Measurements from ENCODE around the gene SKIL.
A peak's percentile ranks its signal among the peaks of the same experiment; 100 is the strongest.
"Not testable (repeated sequence)": the region's sequence is repeated elsewhere in the genome, so short reads cannot be mapped to it uniquely, and the experiment has no call there.

SKIL gene, protein sequence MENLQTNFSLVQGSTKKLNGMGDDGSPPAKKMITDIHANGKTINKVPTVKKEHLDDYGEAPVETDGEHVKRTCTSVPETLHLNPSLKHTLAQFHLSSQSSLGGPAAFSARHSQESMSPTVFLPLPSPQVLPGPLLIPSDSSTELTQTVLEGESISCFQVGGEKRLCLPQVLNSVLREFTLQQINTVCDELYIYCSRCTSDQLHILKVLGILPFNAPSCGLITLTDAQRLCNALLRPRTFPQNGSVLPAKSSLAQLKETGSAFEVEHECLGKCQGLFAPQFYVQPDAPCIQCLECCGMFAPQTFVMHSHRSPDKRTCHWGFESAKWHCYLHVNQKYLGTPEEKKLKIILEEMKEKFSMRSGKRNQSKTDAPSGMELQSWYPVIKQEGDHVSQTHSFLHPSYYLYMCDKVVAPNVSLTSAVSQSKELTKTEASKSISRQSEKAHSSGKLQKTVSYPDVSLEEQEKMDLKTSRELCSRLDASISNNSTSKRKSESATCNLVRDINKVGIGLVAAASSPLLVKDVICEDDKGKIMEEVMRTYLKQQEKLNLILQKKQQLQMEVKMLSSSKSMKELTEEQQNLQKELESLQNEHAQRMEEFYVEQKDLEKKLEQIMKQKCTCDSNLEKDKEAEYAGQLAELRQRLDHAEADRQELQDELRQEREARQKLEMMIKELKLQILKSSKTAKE

DNA sequence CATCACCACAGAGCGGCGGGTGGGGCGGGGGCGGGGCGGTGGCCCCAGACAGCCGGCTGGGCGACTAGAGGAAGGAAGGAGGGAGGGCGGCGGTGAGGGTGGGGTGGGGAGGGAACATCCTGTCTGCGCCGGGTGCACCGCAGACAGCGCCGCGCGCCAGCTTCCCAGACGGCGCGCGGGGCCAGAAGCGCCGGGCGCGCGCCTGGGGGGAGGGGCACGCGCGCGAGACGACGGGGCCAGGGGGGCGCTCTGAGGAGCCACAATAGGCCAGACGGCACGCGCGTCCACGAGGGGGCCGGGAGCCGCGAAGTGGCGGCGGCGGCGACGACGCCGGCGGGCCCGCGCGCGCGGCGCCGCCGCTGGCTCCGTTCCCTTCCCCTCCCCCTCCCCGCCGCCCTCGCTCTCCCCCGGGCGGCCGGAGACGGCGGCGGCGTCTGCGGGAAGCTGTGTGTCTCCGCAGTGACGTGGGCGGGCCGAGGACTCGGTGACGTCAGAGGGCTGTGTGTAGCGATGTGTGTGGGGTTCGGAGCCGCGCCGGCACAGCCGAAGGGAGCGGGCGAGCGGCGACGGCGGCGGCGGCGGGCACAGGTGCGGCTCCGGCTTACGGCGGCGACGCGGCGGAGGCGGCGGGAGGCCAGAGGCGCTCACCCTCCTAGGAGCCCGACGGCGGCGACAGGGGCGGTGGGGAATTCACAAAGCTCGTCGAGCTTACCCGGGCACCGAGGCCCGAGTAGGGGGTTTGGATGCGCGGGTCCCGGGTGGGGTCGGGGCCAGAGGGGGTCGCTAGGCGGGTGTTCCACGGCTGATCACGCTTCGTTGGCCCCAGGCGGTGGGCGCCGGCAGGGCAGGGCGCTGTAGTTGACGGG lies at the start of gene SKIL:
SKIL (plus strand) TSS at position 540 of the 866 bp plus-strand sequence. CDS start 2,617 bp downstream, outside the sequence.
- DNase-seq (ENCODE audit: low read depth in 2 of 2), result peak; percentile 91 to 95

DNA sequence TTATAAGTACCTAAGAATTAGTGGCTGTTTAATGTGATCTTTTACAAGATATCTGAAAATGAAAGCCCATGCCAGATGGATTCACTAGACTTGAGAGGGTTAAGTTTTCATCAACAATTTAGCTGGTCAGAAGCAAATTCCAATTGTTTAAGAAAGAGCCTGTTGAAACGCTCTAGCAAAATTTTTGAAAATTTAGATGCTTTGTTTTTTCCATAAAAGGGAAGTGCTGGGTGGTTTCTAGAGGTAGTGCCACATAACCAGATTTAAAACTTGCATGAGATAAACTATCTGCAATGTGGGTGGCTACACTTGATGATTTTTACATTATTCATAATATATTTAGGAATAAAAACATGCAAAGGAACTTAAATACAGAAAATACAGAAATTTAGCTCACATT lies 48.5 kb upstream of the SKIL start:
- no peak for DNase-seq (ENCODE audit: low read depth in 2 of 2)

GRCh38 chr3:170317954-170318353 lies 39.6 kb upstream of the SKIL start:
- DNase-seq (ENCODE audit: low read depth in 2 of 2), result no peak

DNA sequence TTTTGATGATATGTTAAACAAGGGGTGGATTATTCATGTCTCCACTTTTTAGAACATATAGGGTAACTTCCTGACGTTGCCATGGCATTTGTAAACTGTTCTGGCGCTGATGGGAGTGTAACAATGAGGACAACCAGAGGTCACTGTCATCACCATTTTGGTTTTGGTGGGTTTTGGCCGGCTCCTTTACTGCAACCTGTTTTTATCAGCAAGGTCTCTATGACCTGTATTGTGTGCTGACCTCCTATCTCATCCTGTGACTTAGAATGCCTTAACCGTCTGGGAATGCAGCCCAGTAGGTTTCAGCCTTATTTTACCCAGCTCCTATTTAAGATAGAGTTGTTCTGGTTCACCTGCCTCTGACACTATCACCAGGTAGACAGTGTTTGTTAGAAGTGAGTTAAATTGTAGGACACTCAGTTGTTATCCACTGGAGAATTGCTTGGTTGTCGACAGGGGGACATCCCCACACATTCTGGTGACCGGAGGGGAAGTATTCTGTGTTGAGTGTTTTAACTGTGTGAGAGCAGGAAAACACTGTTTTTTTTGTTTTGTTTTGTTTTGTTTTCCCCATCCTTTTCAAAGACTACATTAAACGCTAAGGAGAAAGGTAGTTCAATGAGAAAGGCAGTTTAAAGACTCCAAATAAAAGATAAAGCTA lies 36.9 kb upstream of the SKIL start:
- DNase-seq (ENCODE audit: low read depth in 2 of 2), result no peak

- DNase-seq (ENCODE audit: low read depth in 2 of 2), result no peak
Observed at GRCh38 chr3:170321321-170322034, 36.0 kb upstream of the SKIL start.

DNA sequence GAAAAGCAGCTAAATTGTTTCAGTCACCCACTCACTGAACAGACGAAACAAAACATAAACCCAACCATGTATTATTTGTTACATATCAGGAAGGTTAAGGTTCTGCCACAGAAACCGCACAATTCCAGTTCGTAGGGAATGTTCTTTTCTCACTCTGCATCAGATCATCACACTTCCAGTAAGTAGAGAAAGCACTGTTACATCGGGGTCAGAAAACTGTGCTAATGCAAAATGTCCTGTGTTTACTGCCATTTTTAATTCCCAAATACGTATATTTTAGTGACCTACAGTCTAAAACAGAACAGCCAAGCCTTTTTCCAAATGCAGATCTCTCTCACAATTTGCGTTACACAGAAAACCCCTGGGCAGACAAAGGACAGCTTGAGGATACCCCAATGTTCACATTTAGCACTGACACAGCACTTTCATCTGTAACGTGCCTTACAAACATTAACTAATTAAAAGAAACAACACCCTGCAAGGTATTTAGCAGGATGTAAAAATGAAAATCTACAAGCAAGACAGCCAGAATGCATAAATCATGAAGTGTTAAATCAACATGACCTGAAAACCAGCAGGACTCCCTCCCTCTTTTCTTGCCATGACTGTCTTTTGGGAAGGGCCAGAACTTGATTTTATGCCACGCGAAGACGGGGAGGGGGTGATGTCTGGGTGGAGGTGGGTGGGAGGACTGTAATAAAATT lies 34.8 kb upstream of the SKIL start:
- no peak for DNase-seq (ENCODE audit: low read depth in 2 of 2)

- no peak for DNase-seq (ENCODE audit: low read depth in 2 of 2)
Observed at GRCh38 chr3:170323331-170323730, 34.2 kb upstream of the SKIL start.

DNA sequence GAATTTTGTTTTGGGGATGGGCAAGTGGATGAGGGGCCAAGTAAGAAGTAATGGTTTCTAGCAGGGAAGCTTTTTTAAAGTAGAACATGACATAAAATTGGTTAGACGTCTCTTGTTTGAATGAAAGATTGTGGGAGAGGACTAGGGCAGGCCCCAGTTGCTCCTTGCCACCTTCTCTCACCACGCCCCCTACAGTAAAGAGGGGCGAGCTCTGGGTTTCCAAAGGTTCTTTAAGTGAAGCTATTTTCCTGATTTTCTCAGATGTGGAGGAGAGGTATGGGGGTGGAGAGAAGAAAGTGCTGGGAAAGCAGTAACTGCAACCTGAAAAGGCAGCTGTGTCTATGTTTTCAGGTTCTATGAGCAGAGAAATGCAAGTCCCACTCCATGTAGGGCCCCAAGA lies 32.6 kb upstream of the SKIL start:
- DNase-seq (ENCODE audit: low read depth in 2 of 2), result no peak

DNA sequence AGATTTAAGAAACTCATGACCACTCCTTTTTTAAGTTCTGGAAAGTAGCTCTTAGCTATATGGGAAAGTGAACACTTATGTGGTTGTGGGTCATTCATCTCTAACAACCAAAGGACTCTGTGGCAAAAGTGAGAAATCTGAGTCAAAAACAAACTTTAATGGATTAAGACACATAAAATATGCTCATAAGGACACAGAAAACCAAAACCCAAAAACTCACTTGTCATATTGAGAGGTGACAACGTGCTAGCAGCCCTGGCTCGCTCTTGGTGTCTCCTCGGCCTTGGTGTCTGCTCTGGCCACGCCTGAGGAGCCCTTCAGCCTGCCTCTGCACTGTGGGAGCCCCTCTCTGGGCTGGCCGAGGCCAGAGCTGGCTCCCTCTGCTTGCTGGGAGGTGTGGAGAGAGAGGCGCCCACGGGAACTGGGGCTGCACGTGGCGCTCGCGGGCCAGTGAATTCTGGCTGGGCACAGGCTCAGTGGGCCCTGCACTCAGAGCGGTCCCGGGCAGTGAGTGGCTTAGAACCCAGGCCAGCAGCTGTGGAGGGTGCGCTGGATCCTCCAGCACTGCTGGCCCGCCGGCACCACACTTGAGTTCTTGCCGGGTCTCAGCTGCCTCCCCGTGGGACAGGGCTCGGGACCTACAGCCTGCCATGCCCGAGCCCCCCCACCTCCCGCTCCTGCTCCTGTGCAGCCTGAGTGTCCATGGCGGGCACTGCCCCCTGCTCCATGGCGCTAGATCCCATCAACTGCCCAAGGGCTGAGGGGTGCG lies 30.3 kb upstream of the SKIL start:
- DNase-seq (ENCODE audit: low read depth in 2 of 2), result no peak

DNA sequence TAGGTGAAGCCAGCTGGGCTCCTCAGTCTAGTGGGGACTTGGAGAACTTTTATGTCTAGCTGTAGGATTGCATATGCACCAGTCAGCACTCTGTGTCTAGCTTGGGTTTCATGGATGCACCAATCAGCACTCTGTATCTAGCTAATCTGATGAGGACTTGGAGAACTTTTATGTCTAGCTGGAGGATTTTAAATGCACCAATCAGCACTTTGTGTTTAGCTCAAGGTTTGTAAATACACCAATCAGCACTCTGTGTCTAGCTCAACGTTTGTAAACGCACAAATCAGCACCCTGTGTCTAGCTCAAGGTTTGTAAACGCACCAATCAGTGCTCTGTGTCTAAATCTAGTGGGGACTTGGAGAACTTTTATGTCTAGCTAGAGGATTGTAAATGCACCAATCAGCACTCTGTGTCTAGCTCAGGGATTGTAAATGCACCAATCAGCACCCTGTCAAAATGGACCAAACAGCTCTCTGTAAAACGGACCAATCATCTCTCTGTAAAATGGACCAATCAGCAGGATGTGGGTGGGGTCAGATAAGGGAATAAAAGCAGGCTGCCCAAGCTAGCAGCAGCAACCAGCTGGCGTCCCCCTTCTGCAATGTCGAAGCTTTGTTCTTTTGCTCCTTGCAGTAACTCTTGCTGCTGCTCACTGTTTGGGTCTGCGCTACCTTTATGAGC lies 29.5 kb upstream of the SKIL start:
- not testable (repeated sequence) for DNase-seq (ENCODE audit: low read depth in 2 of 2)

DNA sequence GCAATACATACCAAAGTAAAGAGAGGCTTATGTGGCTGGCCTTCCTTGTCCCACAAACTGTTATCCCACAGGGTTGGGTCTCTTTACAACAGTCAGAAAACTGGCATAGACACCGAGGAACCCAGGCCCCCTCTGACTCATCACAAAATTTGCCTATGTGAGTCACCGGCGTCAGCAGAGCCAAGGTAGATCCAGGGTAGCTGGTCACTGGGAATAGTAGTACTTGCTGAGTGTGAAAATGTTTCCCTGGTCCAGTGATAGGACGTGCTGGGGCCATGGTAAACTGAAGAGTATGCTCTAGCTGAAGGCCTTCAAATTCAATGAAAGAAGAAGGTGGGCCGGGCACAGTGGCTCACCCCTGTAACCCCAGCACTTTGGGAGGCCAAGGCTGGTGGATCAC lies 27.1 kb upstream of the SKIL start:
- no peak for DNase-seq (ENCODE audit: low read depth in 2 of 2)

- DNase-seq (ENCODE audit: low read depth in 2 of 2), result no peak
Observed at GRCh38 chr3:170331143-170331542, 26.4 kb upstream of the SKIL start.

DNA sequence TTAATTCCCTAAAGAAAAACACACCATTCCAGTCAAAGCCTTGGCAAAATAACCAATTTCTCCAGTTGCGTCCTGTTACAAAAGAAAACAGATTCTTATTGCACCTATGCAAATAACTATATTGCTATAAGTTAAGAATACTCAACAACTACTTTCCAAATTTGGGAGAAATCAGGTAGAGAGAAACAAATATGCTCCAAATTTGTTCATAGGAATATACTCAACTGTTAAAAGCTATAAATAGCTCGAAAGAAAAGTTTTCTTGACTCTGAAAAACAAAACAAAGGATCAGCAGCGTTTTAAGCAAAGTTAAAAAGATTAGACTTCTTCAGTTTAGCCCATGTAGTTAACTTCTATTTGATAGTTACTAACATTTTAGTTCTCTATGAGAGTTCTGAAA lies 20.1 kb upstream of the SKIL start:
- DNase-seq (ENCODE audit: low read depth in 2 of 2), result no peak

GRCh38 chr3:170338690-170339340 lies 18.7 kb upstream of the SKIL start:
- DNase-seq (ENCODE audit: low read depth in 2 of 2), result no peak

DNA sequence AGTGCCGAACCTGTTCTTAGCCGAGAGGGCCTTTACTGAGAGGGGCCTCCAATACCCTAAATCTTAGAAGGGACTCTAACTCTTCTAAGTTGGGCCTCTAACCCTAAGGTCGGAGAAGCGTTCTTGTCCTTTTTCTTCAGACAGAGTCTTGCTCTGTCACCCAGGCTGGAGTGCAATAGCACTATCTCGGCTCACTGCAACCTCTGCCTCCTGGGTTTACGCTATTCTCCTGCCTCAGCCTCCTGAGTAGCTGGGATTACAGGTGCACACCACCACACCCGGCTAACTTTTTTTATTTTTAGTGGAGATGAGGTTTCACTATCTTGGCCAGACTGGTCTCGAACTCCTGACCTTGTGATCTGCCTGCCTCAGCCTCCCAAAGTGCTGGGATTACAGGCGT lies 15.2 kb upstream of the SKIL start:
- not testable (repeated sequence) for DNase-seq (ENCODE audit: low read depth in 2 of 2)

- DNase-seq (ENCODE audit: low read depth in 2 of 2), result not testable (repeated sequence)
Observed at GRCh38 chr3:170343859-170344258, 13.7 kb upstream of the SKIL start.

DNA sequence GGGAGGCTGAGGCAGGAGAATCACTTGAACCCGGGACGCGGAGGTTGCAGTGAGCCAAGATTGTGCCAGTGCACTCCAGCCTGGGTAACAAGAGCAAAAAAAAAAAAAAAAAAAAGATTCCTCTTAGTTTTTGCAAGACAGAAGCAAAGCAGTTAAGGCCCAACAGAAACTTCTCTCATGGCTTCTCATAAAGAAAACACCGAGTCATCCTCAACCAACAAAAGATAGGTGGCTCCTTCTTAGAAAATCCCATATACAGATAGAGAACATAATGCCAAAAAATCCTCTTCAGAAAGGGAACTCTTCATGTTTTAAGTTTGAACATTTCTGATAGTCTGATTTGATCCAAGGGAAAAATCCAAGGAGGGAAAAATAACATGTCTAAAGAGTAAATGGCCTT lies 12.5 kb upstream of the SKIL start:
- no peak for DNase-seq (ENCODE audit: low read depth in 2 of 2)
